GM21723 (cell line): ENCODE data around the gene RGL1.

Experiments used
- ATAC-seq: cut with Tn5 transposase; IDR thresholded peaks from one replicate; pipeline ENCODE4 v1.9.1; 2021; ENCODE audit warnings: mild to moderate bottlenecking, moderate library complexity; ENCODE audit not compliant: unreplicated experiment

RGL1 gene

GRCh38 chr1:183911285-183911684, 106.4 kb downstream of the RGL1 start:
- peak; percentile 75 for ATAC-seq

- ATAC-seq = peak; percentile 67
Measured at GRCh38 chr1:183912265-183912886, 107.5 kb downstream of the RGL1 start.

DNA sequence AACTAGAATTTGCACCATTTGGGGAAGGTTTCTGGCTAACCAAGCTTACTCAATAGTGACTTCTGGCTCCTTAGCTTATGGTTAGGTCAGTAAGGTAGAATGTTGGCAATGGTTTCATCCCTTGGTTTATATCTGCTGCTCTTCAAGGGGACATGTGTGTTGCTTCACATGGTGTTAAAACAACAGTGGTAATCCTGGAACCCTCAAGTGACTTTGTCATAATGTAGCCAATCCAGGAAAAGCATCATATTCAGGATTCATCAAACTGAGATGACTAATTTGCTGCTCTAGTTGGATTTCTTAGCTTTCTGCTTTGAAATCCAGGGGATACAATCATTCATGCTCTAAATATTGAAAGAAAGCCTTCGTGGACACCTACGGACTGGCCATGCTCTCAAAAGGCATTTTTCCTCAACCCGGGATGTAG, 108.7 kb downstream of the RGL1 start:
- no peak for ATAC-seq

DNA sequence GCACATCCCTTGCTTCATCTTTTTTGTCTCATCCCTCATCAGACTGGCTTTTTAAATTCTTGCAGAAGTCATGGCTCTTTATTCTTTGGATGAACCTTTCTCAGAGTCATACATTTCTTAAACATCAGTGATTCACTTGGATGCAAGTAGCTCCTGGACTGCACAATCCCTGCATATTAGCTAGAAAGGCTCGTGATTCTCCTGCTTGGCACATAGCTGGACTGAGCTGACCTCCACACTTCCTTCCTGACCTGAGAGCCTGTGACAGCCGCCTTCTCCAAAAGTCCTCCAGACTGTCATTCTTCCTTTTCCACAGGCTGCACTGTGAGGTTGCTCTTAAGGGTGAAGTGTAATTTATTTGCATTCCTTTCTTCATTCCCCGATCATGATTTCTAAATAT, 109.4 kb downstream of the RGL1 start:
- no peak for ATAC-seq

- no peak for ATAC-seq
Measured at GRCh38 chr1:183914891-183915290, 110.0 kb downstream of the RGL1 start.

- ATAC-seq = peak; percentile 39
Measured at GRCh38 chr1:183915625-183916510, 110.9 kb downstream of the RGL1 start.

DNA sequence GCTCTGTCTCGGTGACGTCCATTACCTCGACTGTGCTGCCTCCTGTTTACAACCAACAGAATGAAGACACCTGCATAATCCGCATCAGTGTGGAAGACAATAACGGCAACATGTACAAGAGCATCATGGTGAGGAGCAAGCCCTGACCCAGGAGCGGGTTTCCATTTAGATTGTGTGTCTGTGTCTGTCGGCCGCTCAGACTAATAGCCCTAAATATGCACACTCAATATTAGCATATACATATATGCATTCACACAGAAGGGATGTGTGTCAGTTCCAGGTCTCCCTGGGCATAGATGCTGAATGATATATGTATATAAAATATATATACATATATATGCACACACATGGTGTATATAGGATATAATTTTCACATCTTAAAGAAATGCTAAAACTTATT, 111.7 kb downstream of the RGL1 start:
- ATAC-seq = no peak

DNA sequence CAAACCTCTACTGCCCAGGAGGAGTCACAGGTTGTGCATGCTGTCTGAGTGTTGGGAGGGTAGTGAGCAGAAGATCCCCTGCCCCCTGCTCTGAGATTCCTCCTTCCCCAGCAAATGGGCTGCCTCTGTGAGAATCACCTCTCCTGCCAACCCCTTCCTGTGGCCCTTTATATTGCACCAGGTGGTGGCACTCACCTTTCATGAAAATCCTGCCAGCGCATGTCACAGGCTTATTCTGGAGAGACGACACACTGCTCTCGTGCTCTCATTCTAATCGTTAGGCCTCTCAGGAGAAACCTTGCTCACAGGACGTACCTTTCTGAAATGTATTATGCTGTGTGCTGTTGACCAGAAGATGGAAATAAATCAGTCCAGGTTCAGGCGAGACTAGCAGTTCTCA, 113.7 kb downstream of the RGL1 start:
- ATAC-seq = no peak

DNA sequence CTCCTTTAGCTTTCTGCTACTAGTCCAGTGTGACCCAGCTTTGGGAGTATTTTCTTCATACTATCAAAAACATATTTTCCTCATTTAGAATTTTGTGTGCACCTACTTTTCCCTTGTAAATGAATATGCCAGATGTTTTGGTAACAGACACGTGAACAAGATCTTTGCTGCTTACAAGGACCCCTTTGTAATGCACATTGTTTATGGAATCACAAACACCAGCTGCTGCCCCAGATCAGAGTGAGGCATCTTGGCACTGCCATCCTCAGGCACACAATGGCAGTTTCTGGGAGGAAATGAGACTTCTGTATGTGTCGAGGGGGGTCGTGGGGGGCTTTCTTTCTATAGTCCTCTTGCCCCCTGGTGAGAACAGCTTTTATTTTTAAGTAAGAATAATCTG, 115.7 kb downstream of the RGL1 start:
- ATAC-seq = no peak

GRCh38 chr1:183922197-183922596, 117.3 kb downstream of the RGL1 start:
- no peak for ATAC-seq

- no peak for ATAC-seq
Measured at GRCh38 chr1:183925947-183926346, 121.0 kb downstream of the RGL1 start.

GRCh38 chr1:183926983-183927382, 122.1 kb downstream of the RGL1 start:
- ATAC-seq = no peak

- no peak for ATAC-seq
Measured at GRCh38 chr1:183931646-183932271, 126.8 kb downstream of the RGL1 start.

- no peak for ATAC-seq
Measured at GRCh38 chr1:183932412-183932811, 127.5 kb downstream of the RGL1 start.

GRCh38 chr1:183933528-183934179, 128.7 kb downstream of the RGL1 start:
- no peak for ATAC-seq

GRCh38 chr1:183934314-183934713, 129.4 kb downstream of the RGL1 start:
- ATAC-seq = no peak

DNA sequence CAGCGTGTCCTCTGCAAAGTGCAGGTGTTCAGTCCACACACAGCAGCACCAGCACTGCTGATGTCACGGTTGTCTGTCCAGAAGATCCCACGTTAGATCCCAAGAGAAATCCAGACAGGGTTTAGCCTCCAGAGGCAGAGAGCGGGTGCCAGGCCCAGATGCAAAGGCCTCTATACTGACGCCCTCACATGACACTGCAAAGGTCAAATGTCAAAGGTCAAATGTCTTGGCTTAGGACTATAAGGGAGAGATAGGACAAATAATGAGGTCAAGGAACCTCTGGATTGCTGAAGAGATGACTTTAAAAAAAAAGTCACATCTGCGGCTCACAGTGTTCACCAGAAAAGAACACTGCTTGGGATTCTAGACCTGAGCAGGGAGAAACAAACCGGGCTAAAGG, 131.1 kb downstream of the RGL1 start:
- no peak for ATAC-seq

GRCh38 chr1:183936791-183937190, 131.9 kb downstream of the RGL1 start:
- ATAC-seq = no peak

- no peak for ATAC-seq
Measured at GRCh38 chr1:183937611-183938010, 132.7 kb downstream of the RGL1 start.

- ATAC-seq = no peak
Measured at GRCh38 chr1:183941001-183941400, 136.1 kb downstream of the RGL1 start.

GRCh38 chr1:183942933-183943693, 138.2 kb downstream of the RGL1 start:
- peak; percentile 70 for ATAC-seq
